Neuron (in vitro differentiated cells): ENCODE measurements around the gene IMMT.
A peak's percentile ranks its signal among the peaks of the same experiment; 100 is the strongest.
"Not testable (repeated sequence)": the region's sequence is repeated elsewhere in the genome, so short reads cannot be mapped to it uniquely, and the experiment has no call there.

Experiments used
- H2AFZ ChIP-seq: one replicate; pipeline ENCODE4 v1.6.1; 2013; ENCODE audit warnings: low read depth, mild to moderate bottlenecking, inconsistent platforms, low read length, moderate library complexity
- H3K27me3 ChIP-seq: one replicate; pipeline ENCODE4 v1.6.1; 2013; ENCODE audit warnings: low read length; ENCODE audit not compliant: insufficient read depth
- H3K36me3 ChIP-seq: one replicate; pipeline ENCODE4 v1.6.1; 2013; ENCODE audit warnings: low read length; ENCODE audit not compliant: insufficient read depth
- H3K4me1 ChIP-seq: one replicate; pipeline ENCODE4 v1.6.1; 2013; ENCODE audit warnings: low read length; ENCODE audit not compliant: insufficient read depth
- H3K4me3 ChIP-seq: 2 replicates; pipeline ENCODE4 v1.5.1; 2013; ENCODE audit warnings: mild to moderate bottlenecking, low read length, moderate library complexity
- H3K9me3 ChIP-seq: one replicate; pipeline ENCODE4 v1.6.1; 2013; ENCODE audit warnings: low read length

IMMT gene

GRCh38 chr2:86195055-86195807 is at the start of gene IMMT:
Gene IMMT (minus strand): TSS chr2:86195462. CDS start chr2:86195382, 80 bp downstream.
- H3K4me3 ChIP-seq: peak within 1 kb of the TSS; percentile 72
- peak within 1 kb of the TSS; percentile 96 for H2AFZ ChIP-seq
- H3K36me3 ChIP-seq: peaks cover under 1% of the 10 kb centered on the region
- peaks cover 15% of the 10 kb centered on the region for H3K4me1 ChIP-seq
- no peaks in the 10 kb centered on the region for H3K9me3 ChIP-seq
- no peaks in the 10 kb centered on the region for H3K27me3 ChIP-seq

DNA sequence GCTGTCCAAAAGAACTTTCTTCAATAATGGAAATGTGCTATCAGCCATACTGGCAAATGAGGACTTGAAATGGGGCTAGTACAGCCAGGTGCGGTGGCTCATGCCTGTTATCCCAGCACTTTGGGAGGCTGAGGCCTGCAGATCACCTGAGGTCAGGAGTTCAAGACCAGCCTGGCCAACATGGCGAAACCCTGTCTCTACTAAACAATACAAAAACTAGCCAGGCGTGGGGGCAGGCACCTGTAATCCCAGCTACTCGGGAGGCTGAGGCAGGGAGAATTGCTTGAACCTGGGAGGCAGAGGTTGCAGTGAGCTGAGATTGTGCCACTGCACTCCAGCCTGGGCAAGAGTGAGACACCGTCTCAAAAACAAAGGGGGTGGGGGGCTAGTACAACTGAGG is 49.5 kb upstream of the IMMT start:
- not testable (repeated sequence) for H3K27me3 ChIP-seq, H3K4me1 ChIP-seq, H2AFZ ChIP-seq, H3K36me3 ChIP-seq, H3K4me3 ChIP-seq, H3K9me3 ChIP-seq

- no peak overlapping the region for H3K4me3 ChIP-seq
- H3K9me3 ChIP-seq: no peaks in the 10 kb centered on the region
- H3K27me3 ChIP-seq: no peaks in the 10 kb centered on the region
- H3K36me3 ChIP-seq: no peaks in the 10 kb centered on the region
- H3K4me1 ChIP-seq: peaks cover under 1% of the 10 kb centered on the region
- H2AFZ ChIP-seq: no peak overlapping the region
These were observed 48.9 kb upstream of the IMMT start for GRCh38 chr2:86243950-86244733.

- peaks cover 3% of the 10 kb centered on the region for H3K4me1 ChIP-seq
- no peak overlapping the region for H3K4me3 ChIP-seq
- H3K9me3 ChIP-seq: no peaks in the 10 kb centered on the region
- no peaks in the 10 kb centered on the region for H3K36me3 ChIP-seq
- H2AFZ ChIP-seq: no peak overlapping the region
- no peaks in the 10 kb centered on the region for H3K27me3 ChIP-seq
These were observed 48.0 kb upstream of the IMMT start for GRCh38 chr2:86243272-86243671.

DNA sequence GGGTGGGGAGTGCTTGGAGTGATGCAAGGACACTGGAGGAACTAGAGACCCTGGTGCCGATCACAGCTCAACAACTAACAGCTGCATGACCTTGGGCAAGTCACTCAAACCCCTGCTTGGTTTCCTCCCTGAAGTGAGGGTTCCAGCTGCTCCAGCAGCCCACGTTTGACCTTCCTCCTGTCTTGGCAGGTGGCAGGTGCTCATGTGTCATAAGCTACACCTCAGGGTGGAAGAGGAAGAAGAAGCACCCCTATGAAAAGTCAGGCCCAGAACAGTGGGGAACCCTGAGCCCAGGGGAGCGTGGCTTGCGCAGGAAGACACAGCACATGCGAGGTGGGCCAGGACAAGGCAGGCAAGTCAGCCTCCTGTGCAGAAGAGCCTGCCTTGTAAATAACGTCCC is 46.3 kb upstream of the IMMT start:
- no peaks in the 10 kb centered on the region for H3K27me3 ChIP-seq
- no peak overlapping the region for H2AFZ ChIP-seq
- H3K36me3 ChIP-seq: no peaks in the 10 kb centered on the region
- H3K4me1 ChIP-seq: peaks cover 4% of the 10 kb centered on the region
- H3K9me3 ChIP-seq: no peaks in the 10 kb centered on the region
- H3K4me3 ChIP-seq: no peak overlapping the region

GRCh38 chr2:86240251-86240650 is 45.0 kb upstream of the IMMT start:
- Histone ChIP-seq H2AFZ (no peak overlapping the region), H3K36me3 (no peaks in the 10 kb centered on the region), H3K9me3 (no peaks in the 10 kb centered on the region), H3K4me1 (peaks cover 13% of the 10 kb centered on the region), H3K4me3 (no peak overlapping the region), H3K27me3 (no peaks in the 10 kb centered on the region)

GRCh38 chr2:86239745-86240144 is 44.5 kb upstream of the IMMT start:
- no peak overlapping the region for H3K4me3 ChIP-seq
- H2AFZ ChIP-seq: no peak overlapping the region
- peaks cover 18% of the 10 kb centered on the region for H3K4me1 ChIP-seq
- H3K27me3 ChIP-seq: no peaks in the 10 kb centered on the region
- no peaks in the 10 kb centered on the region for H3K36me3 ChIP-seq
- no peaks in the 10 kb centered on the region for H3K9me3 ChIP-seq

- Histone ChIP-seq H3K4me3 (no peak overlapping the region), H3K4me1 (peaks cover 23% of the 10 kb centered on the region), H2AFZ (no peak overlapping the region), H3K36me3 (no peaks in the 10 kb centered on the region), H3K9me3 (no peaks in the 10 kb centered on the region), H3K27me3 (no peaks in the 10 kb centered on the region)
These were observed 44.1 kb upstream of the IMMT start for GRCh38 chr2:86239326-86239725.

GRCh38 chr2:86238354-86238753 is 43.1 kb upstream of the IMMT start:
- H3K4me3 ChIP-seq: no peak overlapping the region
- no peaks in the 10 kb centered on the region for H3K36me3 ChIP-seq
- peaks cover 30% of the 10 kb centered on the region for H3K4me1 ChIP-seq
- H3K9me3 ChIP-seq: no peaks in the 10 kb centered on the region
- no peak overlapping the region for H2AFZ ChIP-seq
- H3K27me3 ChIP-seq: no peaks in the 10 kb centered on the region

GRCh38 chr2:86237172-86237571 is 41.9 kb upstream of the IMMT start:
- peaks cover 31% of the 10 kb centered on the region for H3K4me1 ChIP-seq
- no peaks in the 10 kb centered on the region for H3K27me3 ChIP-seq
- no peak overlapping the region for H2AFZ ChIP-seq
- no peaks in the 10 kb centered on the region for H3K9me3 ChIP-seq
- H3K36me3 ChIP-seq: no peaks in the 10 kb centered on the region
- no peak overlapping the region for H3K4me3 ChIP-seq

- Histone ChIP-seq H3K4me3 (no peak overlapping the region), H3K36me3 (no peaks in the 10 kb centered on the region), H3K27me3 (no peaks in the 10 kb centered on the region), H3K4me1 (peaks cover 31% of the 10 kb centered on the region), H3K9me3 (no peaks in the 10 kb centered on the region), H2AFZ (no peak overlapping the region)
These were observed 40.1 kb upstream of the IMMT start for GRCh38 chr2:86235196-86235980.

DNA sequence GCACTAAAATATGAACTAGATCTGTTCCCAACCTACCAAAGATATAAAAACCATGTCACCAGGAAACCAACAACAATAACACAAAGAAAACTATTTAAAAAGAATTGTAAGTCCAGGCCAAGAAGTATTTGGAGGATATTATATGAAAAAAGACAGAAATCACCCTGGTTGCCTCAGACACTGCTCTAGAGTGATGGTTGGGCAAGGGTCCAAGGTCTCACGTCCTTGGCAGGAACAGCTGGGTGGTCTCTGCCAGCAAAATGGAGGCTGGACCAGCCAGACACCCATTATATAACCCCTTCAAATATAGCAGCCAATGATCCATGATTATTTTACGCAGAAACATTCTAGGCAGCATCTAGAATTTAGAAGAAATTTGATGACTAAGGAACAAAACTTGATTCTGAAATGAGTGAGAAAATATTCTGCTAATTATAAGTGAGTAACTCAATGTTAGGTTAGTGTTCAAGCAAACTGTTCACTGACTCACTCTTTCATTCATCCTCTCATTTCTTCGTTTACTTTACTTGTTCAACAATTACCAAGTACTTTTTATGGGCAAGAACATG is 39.4 kb upstream of the IMMT start:
- no peaks in the 10 kb centered on the region for H3K9me3 ChIP-seq

GRCh38 chr2:86233436-86233835 is 38.2 kb upstream of the IMMT start:
- Histone ChIP-seq H3K27me3 (no peaks in the 10 kb centered on the region), H3K36me3 (no peaks in the 10 kb centered on the region), H3K9me3 (no peaks in the 10 kb centered on the region), H3K4me1 (peaks cover 30% of the 10 kb centered on the region), H2AFZ (no peak overlapping the region), H3K4me3 (no peak overlapping the region)

More for the DNA sequence above, 39.4 kb upstream of the IMMT start:
- Histone ChIP-seq H3K4me3 (no peak overlapping the region), H3K4me1 (peaks cover 31% of the 10 kb centered on the region), H3K36me3 (no peaks in the 10 kb centered on the region), H3K27me3 (no peaks in the 10 kb centered on the region), H2AFZ (no peak overlapping the region)
